PFSK-1 (cell line): Measurements from ENCODE around the gene ACOT9.

Experiments
- FOXP2 ChIP-seq: optimal IDR thresholded peaks from 2 replicates; pipeline ENCODE3; 2011; ENCODE audit warnings: borderline replicate concordance, control low read depth, inconsistent platforms; ENCODE audit not compliant: insufficient read depth; ENCODE audit errors: extremely low read length, extremely low read depth
- POLR2AphosphoS5 ChIP-seq: IDR thresholded peaks from 2 replicates; pipeline ENCODE4 v1.6.1; 2012; ENCODE audit warnings: low read depth, mild to moderate bottlenecking, control low read depth, low read length, moderate library complexity

GRCh38 chrX:23694606-23695005, 48.5 kb downstream of the ACOT9 start:
- TF ChIP-seq POLR2AphosphoS5 = no peak
- no peak for TF ChIP-seq FOXP2
